Measurements from ENCODE around the gene RAB31. TPM values are rescaled to one million over a fixed set of nuclear protein-coding genes. Genes with fewer than 3 reads are reported as not detected.

The RAB31 gene
- total and polyA plus RNA-seq, 2 experiments from 2014 or later, result 26.0 to 81.8 TPM

DNA sequence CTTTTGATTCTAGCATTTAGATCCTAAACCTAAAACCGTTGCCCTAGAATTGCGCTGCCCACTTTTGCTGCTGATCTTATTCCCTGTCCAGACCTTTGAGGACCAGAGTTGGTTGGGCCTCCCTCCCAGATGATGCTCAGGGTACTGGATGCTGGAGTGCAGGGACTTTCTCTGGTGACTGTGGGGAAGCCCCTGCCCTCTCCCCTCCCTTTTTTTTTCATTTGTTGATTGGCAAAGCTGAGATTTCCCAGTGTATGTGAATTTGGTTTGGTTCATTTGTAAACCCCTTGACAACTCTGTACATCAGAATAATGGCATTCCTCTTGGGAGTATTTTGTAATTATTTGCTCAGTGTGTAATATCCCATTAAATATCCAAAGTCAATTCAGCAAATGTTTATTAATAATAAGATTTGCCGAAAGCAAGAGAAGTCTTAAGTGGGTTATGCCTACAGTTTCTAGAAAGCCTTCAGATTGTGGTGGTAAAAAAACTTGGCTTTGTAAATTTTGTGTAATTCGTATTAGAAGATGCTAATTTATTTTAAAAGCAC, 28.3 kb downstream of the RAB31 start:
- DNase-seq (ENCODE audit: low spot score), result no peak
- no peaks in the 10 kb centered on the region for H3K36me3 ChIP-seq (replicated peaks; ENCODE audit: insufficient read depth, low read depth)
- H3K27me3 ChIP-seq, result no peaks in the 10 kb centered on the region
- peak overlapping the region; percentile 4 for H3K27ac ChIP-seq
- no peaks in the 10 kb centered on the region for H3K9me2 ChIP-seq (replicated peaks; ENCODE audit: insufficient read depth)
- TF ChIP-seq EZH2phosphoT487 (IDR thresholded peaks at IDR 0.05; ENCODE audit: low read depth, severe bottlenecking, unreplicated experiment), result no peak
- no peak for TF ChIP-seq EZH2 (IDR thresholded peaks at IDR 0.05; ENCODE audit: borderline replicate concordance)
- H2AFZ ChIP-seq, result no peak overlapping the region
- H3K9me3 ChIP-seq (ENCODE audit: low read depth), result no peaks in the 10 kb centered on the region
- peaks cover 3% of the 10 kb centered on the region for H3K79me2 ChIP-seq
- H3K4me2 ChIP-seq, result no peak overlapping the region
- H3K4me1 ChIP-seq (ENCODE audit: insufficient read depth), result peaks cover 13% of the 10 kb centered on the region
- H3K4me3 ChIP-seq, result no peak overlapping the region
- H4K20me1 ChIP-seq (ENCODE audit: insufficient read depth, poor library complexity, severe bottlenecking), result no peaks in the 10 kb centered on the region
- 42% methylated on average over 4 of the region's 4 CpGs for WGBS (ENCODE audit: low lambda C conversion rate, missing lambda C conversion rate)

DNA sequence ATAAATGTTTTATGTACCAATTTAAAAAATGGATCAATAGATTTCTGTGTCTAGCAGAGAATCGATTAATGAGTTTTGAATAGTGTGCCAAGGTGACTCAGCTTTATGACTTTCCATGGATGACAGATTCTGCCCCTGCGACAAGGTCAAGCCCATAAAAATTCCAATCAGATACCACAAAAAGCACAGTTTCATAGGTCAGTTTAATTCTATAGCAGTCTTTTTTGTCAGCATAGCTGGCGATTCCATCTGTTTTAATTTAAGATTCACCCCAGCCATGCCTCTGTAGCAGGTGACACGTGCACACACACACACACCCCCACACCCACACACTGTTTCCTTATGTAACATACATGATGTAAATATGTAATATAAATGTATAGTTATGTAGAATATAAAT, 28.9 kb downstream of the RAB31 start:
- 37% methylated on average over 4 of the region's 4 CpGs for WGBS (ENCODE audit: low lambda C conversion rate, missing lambda C conversion rate)
- peak overlapping the region; percentile 65 for H3K4me2 ChIP-seq
- H3K9me2 ChIP-seq (replicated peaks; ENCODE audit: insufficient read depth), result no peaks in the 10 kb centered on the region
- H3K27me3 ChIP-seq, result no peaks in the 10 kb centered on the region
- TF ChIP-seq EZH2phosphoT487 (IDR thresholded peaks at IDR 0.05; ENCODE audit: low read depth, severe bottlenecking, unreplicated experiment), result no peak
- TF ChIP-seq, protein P1, sequence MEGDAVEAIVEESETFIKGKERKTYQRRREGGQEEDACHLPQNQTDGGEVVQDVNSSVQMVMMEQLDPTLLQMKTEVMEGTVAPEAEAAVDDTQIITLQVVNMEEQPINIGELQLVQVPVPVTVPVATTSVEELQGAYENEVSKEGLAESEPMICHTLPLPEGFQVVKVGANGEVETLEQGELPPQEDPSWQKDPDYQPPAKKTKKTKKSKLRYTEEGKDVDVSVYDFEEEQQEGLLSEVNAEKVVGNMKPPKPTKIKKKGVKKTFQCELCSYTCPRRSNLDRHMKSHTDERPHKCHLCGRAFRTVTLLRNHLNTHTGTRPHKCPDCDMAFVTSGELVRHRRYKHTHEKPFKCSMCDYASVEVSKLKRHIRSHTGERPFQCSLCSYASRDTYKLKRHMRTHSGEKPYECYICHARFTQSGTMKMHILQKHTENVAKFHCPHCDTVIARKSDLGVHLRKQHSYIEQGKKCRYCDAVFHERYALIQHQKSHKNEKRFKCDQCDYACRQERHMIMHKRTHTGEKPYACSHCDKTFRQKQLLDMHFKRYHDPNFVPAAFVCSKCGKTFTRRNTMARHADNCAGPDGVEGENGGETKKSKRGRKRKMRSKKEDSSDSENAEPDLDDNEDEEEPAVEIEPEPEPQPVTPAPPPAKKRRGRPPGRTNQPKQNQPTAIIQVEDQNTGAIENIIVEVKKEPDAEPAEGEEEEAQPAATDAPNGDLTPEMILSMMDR (IDR thresholded peaks at IDR 0.05; ENCODE audit: poor library complexity), result no peak
- TF ChIP-seq EZH2 (IDR thresholded peaks at IDR 0.05; ENCODE audit: borderline replicate concordance), result no peak
- no peaks in the 10 kb centered on the region for H4K20me1 ChIP-seq (ENCODE audit: insufficient read depth, poor library complexity, severe bottlenecking)
- no peaks in the 10 kb centered on the region for H3K36me3 ChIP-seq (replicated peaks; ENCODE audit: insufficient read depth, low read depth)
- H3K9me3 ChIP-seq (ENCODE audit: low read depth), result no peaks in the 10 kb centered on the region
- peaks cover 16% of the 10 kb centered on the region for H3K4me1 ChIP-seq (ENCODE audit: insufficient read depth)
- peak overlapping the region; percentile 73 for H3K27ac ChIP-seq
- peaks cover 3% of the 10 kb centered on the region for H3K79me2 ChIP-seq
- no peak overlapping the region for H3K4me3 ChIP-seq
- no peak for DNase-seq (ENCODE audit: low spot score)
- H2AFZ ChIP-seq, result no peak overlapping the region

DNA sequence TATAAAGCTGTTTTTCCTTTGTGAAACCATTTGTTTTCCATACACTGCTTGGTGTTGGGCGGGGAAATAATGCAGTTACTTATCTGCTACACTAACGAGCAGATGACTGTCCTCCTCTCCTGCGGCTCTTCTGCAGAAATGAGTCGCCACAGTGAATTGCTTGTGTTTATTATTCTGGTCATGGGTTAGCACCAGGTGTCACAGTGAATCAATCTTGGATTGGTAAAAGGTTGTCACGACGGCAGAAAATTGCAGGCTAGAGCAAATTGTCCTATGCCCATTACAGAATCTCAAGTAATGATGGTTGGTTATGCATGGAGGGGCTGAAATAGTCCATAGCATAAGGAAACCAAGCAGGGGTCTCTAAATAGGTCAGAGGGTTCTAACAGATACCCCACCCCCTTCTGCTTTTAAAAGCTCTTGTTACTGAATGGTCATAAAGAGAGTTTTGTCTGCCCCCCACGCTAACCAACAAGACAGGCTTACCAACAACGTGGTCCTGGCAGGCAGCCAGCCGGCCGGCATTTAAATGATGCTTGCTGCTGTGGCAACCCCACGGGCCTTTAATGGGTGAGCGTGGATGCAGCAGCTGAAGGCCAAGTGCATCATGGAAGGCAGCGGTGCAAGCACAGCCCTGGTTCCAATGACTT, 29.5 kb downstream of the RAB31 start:
- 51% methylated on average over 13 of the region's 13 CpGs for WGBS (ENCODE audit: low lambda C conversion rate, missing lambda C conversion rate)
- Histone ChIP-seq H2AFZ (no peak overlapping the region), H3K9me3 (ENCODE audit: low read depth) (no peaks in the 10 kb centered on the region), H3K4me1 (ENCODE audit: insufficient read depth) (peaks cover 22% of the 10 kb centered on the region), H3K4me2 (peak overlapping the region; percentile 65), H3K4me3 (no peak overlapping the region), H3K9me2 (replicated peaks; ENCODE audit: insufficient read depth) (no peaks in the 10 kb centered on the region), H3K36me3 (replicated peaks; ENCODE audit: insufficient read depth, low read depth) (no peaks in the 10 kb centered on the region), H3K27me3 (no peaks in the 10 kb centered on the region), H3K79me2 (peaks cover 3% of the 10 kb centered on the region), H3K27ac (peak overlapping the region; percentile 73), H4K20me1 (ENCODE audit: insufficient read depth, poor library complexity, severe bottlenecking) (no peaks in the 10 kb centered on the region)
- TF ChIP-seq EZH2 (IDR thresholded peaks at IDR 0.05; ENCODE audit: borderline replicate concordance), result no peak
- DNase-seq (ENCODE audit: low spot score), result peak; percentile 54

DNA sequence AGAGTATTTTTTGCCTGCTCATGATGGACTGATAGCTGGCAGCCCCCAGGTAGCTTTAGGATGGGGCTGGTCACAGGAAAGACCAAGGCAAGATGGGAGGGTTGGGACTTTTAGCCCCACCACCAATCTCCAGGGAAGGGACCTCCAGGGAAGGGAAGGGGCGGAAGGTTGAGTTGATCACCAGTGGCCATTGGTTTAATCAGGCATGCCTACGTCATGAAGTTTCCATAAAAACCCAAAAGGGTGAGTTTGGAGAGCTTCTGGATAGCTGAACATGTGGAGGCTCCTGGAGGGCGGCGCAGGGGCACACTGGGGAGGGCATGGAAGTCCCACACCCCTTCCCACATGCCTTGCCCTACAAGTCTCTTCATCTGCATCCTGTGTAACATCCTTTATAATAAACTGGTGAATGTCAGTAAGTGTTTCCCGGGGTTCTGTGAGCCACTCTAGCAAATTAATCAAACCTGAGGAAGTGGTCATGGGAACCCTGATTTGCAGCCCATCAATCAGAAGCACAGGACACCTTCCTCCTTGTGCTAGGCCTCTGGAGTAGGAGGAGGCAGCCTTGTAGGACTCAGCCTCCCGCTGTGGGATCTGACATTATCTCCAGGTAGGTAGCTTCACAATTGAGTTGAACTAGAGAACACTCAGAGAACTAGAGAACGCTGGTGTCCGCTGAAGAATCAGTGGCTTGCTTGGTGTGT, 30.3 kb downstream of the RAB31 start:
- H3K9me3 ChIP-seq (ENCODE audit: low read depth), result no peaks in the 10 kb centered on the region
- no peaks in the 10 kb centered on the region for H4K20me1 ChIP-seq (ENCODE audit: insufficient read depth, poor library complexity, severe bottlenecking)
- WGBS (ENCODE audit: low lambda C conversion rate, missing lambda C conversion rate), result 95% methylated on average over 8 of the region's 8 CpGs
- no peaks in the 10 kb centered on the region for H3K36me3 ChIP-seq (replicated peaks; ENCODE audit: insufficient read depth, low read depth)
- H3K4me3 ChIP-seq, result no peak overlapping the region
- H3K27me3 ChIP-seq, result no peaks in the 10 kb centered on the region
- no peak overlapping the region for H2AFZ ChIP-seq
- H3K4me2 ChIP-seq, result no peak overlapping the region
- H3K9me2 ChIP-seq (replicated peaks; ENCODE audit: insufficient read depth), result no peaks in the 10 kb centered on the region
- peak overlapping the region; percentile 72 for H3K27ac ChIP-seq
- no peak for DNase-seq (ENCODE audit: low spot score)
- no peak for TF ChIP-seq EZH2 (IDR thresholded peaks at IDR 0.05; ENCODE audit: borderline replicate concordance)
- TF ChIP-seq EZH2phosphoT487 (IDR thresholded peaks at IDR 0.05; ENCODE audit: low read depth, severe bottlenecking, unreplicated experiment), result no peak
- TF ChIP-seq, protein P1 (IDR thresholded peaks at IDR 0.05; ENCODE audit: poor library complexity), result no peak
- H3K4me1 ChIP-seq (ENCODE audit: insufficient read depth), result peaks cover 30% of the 10 kb centered on the region
- peaks cover 3% of the 10 kb centered on the region for H3K79me2 ChIP-seq
